HUES6 (cell line): Measurements from ENCODE around the gene ZNF729.
"Not testable (repeated sequence)": the region's sequence is repeated elsewhere in the genome, so short reads cannot be mapped to it uniquely, and the experiment has no call there.

Experiments
- H3K27ac ChIP-seq: 2 replicates; pipeline ENCODE4 v1.7.0; 2013; ENCODE audit warnings: low read depth, mild to moderate bottlenecking, low read length, inconsistent platforms
- H3K27me3 ChIP-seq: 2 replicates; pipeline ENCODE4 v1.6.1; 2013; ENCODE audit warnings: low read length; ENCODE audit not compliant: control insufficient read depth, insufficient read depth
- H3K36me3 ChIP-seq: 2 replicates; pipeline ENCODE4 v1.6.1; 2013; ENCODE audit warnings: low read length; ENCODE audit not compliant: control insufficient read depth, insufficient read depth
- H3K4me1 ChIP-seq: 2 replicates; pipeline ENCODE4 v1.6.1; 2013; ENCODE audit warnings: low read length; ENCODE audit not compliant: control insufficient read depth, insufficient read depth
- H3K4me3 ChIP-seq: 2 replicates; pipeline ENCODE4 v1.5.1; 2013; ENCODE audit warnings: low read depth, low read length
- H3K9ac ChIP-seq: one replicate; pipeline ENCODE4 v1.6.1; 2013; ENCODE audit warnings: mild to moderate bottlenecking, low read length
- H3K9me3 ChIP-seq: 2 replicates; pipeline ENCODE4 v1.6.1; 2013; ENCODE audit warnings: low read depth, low read length; ENCODE audit not compliant: control insufficient read depth, insufficient read depth

ZNF729 gene

GRCh38 chr19:22286151-22286810, at the start of gene ZNF729:
Gene ZNF729, plus strand, starts transcription at chr19:22286441. Its CDS starts 85 bp downstream, at chr19:22286526.
- Histone ChIP-seq H3K27ac (no peak within 1 kb of the TSS), H3K4me3 (peak within 1 kb of the TSS; percentile 47; the same call in 1 of the 2 replicates), H3K27me3 (no peaks in the 10 kb centered on the region), H3K9ac (no peak within 1 kb of the TSS), H3K9me3 (peaks cover 61% of the 10 kb centered on the region), H3K36me3 (no peaks in the 10 kb centered on the region), H3K4me1 (no peaks in the 10 kb centered on the region)

GRCh38 chr19:22256856-22257255, 29.4 kb upstream of the ZNF729 start:
- H3K9me3 ChIP-seq, result peaks cover 83% of the 10 kb centered on the region
- no peaks in the 10 kb centered on the region for H3K27me3 ChIP-seq
- H3K4me1 ChIP-seq, result no peaks in the 10 kb centered on the region
- no peaks in the 10 kb centered on the region for H3K36me3 ChIP-seq
- H3K27ac ChIP-seq, result no peak overlapping the region
- H3K9ac ChIP-seq, result no peak overlapping the region
- no peak overlapping the region for H3K4me3 ChIP-seq

DNA sequence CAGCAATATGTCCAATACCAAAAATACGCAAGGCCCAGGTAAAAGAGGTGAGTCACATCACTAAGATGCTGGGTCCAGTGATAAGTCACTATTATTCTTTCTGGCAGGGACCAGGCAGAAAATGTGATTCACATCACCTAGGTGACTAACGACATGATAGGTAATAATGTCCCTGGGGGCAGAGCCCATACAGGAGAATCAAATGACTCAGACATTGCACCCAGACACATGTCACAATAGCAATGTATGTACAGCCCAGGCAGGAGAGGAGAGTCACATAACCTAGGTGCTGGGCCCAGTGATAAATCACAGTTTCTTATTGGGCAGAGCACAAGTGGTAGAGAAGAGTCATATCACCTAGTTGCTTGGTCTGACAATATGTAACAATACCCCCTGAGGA, 28.9 kb upstream of the ZNF729 start:
- no peak overlapping the region for H3K4me3 ChIP-seq
- H3K9me3 ChIP-seq, result peaks cover 86% of the 10 kb centered on the region
- no peaks in the 10 kb centered on the region for H3K36me3 ChIP-seq
- no peak overlapping the region for H3K27ac ChIP-seq
- H3K4me1 ChIP-seq, result no peaks in the 10 kb centered on the region
- no peak overlapping the region for H3K9ac ChIP-seq
- no peaks in the 10 kb centered on the region for H3K27me3 ChIP-seq

- H3K4me1 ChIP-seq, result no peaks in the 10 kb centered on the region
- no peaks in the 10 kb centered on the region for H3K27me3 ChIP-seq
- H3K9me3 ChIP-seq, result peaks cover 86% of the 10 kb centered on the region
These were observed 28.3 kb upstream of the ZNF729 start for GRCh38 chr19:22257916-22258315.

GRCh38 chr19:22260499-22260898, 25.7 kb upstream of the ZNF729 start:
- Histone ChIP-seq H3K27ac (no peak overlapping the region), H3K9me3 (peaks cover 75% of the 10 kb centered on the region), H3K4me1 (no peaks in the 10 kb centered on the region), H3K4me3 (no peak overlapping the region), H3K9ac (no peak overlapping the region), H3K27me3 (no peaks in the 10 kb centered on the region), H3K36me3 (no peaks in the 10 kb centered on the region)

More at GRCh38 chr19:22257916-22258315, 28.3 kb upstream of the ZNF729 start:
- Histone ChIP-seq H3K4me3 (no peak overlapping the region), H3K36me3 (no peaks in the 10 kb centered on the region), H3K9ac (no peak overlapping the region), H3K27ac (no peak overlapping the region)

GRCh38 chr19:22261596-22261995, 24.6 kb upstream of the ZNF729 start:
- Histone ChIP-seq H3K27ac (no peak overlapping the region), H3K4me3 (no peak overlapping the region), H3K36me3 (no peaks in the 10 kb centered on the region), H3K9ac (no peak overlapping the region), H3K9me3 (peaks cover 77% of the 10 kb centered on the region), H3K27me3 (no peaks in the 10 kb centered on the region), H3K4me1 (no peaks in the 10 kb centered on the region)

DNA sequence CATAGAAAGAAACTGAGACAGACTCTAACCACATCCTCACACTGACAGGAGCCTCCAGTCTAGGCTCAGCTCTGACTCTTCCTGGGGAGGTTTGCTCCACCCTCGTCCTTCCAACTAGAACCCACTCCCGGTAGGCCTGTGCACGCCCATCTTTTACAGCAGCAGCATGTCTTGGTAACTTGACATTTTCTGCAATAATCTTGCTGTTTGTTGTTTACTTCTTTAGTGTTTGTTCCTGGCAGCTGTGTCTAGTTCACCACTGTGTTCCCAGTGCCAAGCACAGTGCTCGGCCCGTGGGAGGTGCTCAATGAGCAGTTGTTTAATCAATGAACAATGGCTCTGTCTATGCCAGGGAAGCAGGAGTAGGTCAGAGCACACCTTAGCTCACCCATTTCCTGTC, 23.1 kb upstream of the ZNF729 start:
- Histone ChIP-seq H3K27me3 (no peaks in the 10 kb centered on the region), H3K4me1 (no peaks in the 10 kb centered on the region), H3K27ac (no peak overlapping the region), H3K36me3 (no peaks in the 10 kb centered on the region), H3K9me3 (peaks cover 75% of the 10 kb centered on the region), H3K9ac (no peak overlapping the region), H3K4me3 (no peak overlapping the region)

DNA sequence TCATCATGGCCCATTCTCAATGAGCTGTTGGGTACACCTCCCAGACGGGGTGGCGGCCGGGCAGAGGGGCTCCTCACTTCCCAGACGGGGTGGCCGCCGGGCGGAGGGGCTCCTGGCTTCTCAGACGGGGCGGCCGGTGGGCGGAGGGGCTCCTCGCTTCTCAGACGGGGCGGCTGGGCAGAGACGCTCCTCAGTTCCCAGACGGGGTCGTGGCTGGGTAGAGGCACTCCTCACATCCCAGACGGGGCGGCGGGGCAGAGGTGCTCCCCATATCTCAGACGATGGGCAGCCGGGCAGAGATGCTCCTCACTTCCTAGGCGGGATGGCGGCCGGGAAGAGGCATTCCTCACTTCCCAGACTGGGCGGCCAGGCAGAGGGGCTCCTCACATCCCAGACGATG, 35.3 kb downstream of the ZNF729 start:
- H3K9me3 ChIP-seq, result peaks cover 74% of the 10 kb centered on the region
- not testable (repeated sequence) for H3K9ac ChIP-seq, H3K27ac ChIP-seq, H3K4me1 ChIP-seq, H3K4me3 ChIP-seq, H3K36me3 ChIP-seq, H3K27me3 ChIP-seq

- Histone ChIP-seq H3K4me1 (no peaks in the 10 kb centered on the region), H3K9me3 (peaks cover 91% of the 10 kb centered on the region), H3K4me3 (no peak overlapping the region), H3K27ac (no peak overlapping the region), H3K36me3 (no peaks in the 10 kb centered on the region), H3K27me3 (no peaks in the 10 kb centered on the region), H3K9ac (no peak overlapping the region)
These were observed 40.0 kb downstream of the ZNF729 start for GRCh38 chr19:22326219-22326618.

DNA sequence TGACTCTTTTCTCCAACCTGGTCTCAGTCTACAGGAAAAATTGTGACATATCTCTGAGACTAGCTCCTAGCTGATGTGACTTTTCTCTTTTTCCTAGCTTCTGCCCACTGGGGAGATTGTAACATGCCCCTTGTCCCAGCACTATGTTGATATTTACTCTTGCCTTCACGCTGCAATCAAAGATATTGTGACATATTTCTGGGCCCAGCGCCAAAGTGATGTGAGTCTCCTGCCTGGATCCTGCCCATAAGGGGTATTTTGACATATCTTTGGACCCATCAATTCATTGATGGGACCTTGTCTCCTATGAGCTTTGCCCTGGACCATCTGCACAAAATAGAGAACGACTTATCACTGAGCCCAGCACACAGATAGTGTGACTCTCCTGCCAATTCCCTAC, 41.1 kb downstream of the ZNF729 start:
- Histone ChIP-seq H3K4me1 (no peaks in the 10 kb centered on the region), H3K27ac (no peak overlapping the region), H3K36me3 (no peaks in the 10 kb centered on the region), H3K27me3 (no peaks in the 10 kb centered on the region), H3K4me3 (no peak overlapping the region), H3K9me3 (peaks cover 98% of the 10 kb centered on the region), H3K9ac (no peak overlapping the region)

DNA sequence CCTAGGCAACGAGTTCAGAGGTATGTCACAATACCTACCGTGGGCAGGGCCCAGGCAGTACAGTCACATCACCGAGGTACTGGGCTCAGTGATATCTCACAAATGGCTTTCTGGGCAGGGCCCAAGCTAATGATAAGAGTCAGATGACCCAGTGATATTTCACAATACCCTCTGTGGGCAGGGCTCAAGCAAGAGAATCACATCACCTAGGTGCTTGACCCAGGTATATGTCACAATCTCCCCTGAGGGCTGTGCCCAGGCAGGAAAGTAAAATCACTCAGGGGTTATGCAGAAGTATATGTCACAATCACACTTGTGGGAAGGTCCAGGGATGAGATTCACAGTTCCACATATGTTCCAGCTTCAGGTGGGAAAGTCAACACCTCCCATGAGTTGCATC, 45.3 kb downstream of the ZNF729 start:
- no peaks in the 10 kb centered on the region for H3K27me3 ChIP-seq
- H3K27ac ChIP-seq, result no peak overlapping the region
- no peaks in the 10 kb centered on the region for H3K4me1 ChIP-seq
- peaks cover 97% of the 10 kb centered on the region for H3K9me3 ChIP-seq
- no peaks in the 10 kb centered on the region for H3K36me3 ChIP-seq
- H3K4me3 ChIP-seq, result no peak overlapping the region
- H3K9ac ChIP-seq, result no peak overlapping the region
